ENCODE results near the gene ZNF365. TPM values are rescaled to one million over a fixed set of nuclear protein-coding genes. Genes with fewer than 3 reads are reported as not detected.

Gene ZNF365
- total and polyA plus RNA-seq, 2 of the 8 experiments (the other 6 are each of a cell fraction or from before 2014, with no cell fraction given) = 0.41 to 0.43 TPM

DNA sequence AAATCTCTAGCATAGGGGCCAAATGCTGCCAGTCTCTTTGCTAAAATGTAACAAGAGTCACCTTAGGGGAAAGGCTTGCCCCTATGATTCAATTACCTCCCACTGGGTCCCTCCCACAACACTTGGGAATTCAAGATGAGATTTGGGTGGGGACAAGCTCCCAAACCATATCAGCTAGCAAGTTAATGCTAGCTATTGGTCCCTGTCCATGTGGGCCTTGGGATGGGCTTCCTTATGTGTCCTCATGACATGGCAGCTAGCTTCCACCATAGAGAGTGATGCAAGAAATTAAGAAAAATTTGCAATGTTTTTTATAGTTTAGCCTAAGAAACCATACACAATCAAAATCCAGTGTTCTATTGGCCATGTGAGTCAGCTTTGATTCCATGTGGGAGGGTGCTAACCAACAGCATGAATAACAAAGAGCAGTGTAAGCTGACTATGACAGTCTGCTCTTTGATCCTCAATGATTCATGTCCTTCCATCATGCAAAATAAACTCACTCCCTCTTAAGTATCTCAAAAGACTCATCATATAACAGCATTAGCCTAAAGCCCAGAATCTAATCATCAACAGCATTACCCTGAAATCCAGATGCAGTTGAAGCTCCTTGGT is 21.7 kb upstream of the ZNF365 start:
- Histone ChIP-seq H3K4me2 (ENCODE audit: insufficient read depth in 1 of 2, low read depth in 2 of 2, low read length in 2 of 2) (no peak overlapping the region), H3K23ac (ENCODE audit: insufficient read length) (no peak overlapping the region), H3K56ac (replicated peaks; ENCODE audit: insufficient read length, low read depth, low read length) (no peak overlapping the region), H3K9me3 (ENCODE audit: insufficient read depth in 2 of 2, low read depth in 1 of 2, low read length in 1 of 2) (peaks cover 10 to 13% of the 10 kb centered on the region in 2 experiments; a peak in 2 of 4 replicates), H2AFZ (ENCODE audit: low read length) (no peak overlapping the region), H3K14ac (ENCODE audit: insufficient read length) (no peak overlapping the region), H3K79me2 (ENCODE audit: control insufficient read depth in 1 of 2, insufficient read depth in 2 of 2, low read length in 2 of 2) (no peaks in the 10 kb centered on the region), H4K8ac (ENCODE audit: extremely low read depth, insufficient read depth, low read length) (no peak overlapping the region), H3K4ac (replicated peaks; ENCODE audit: insufficient read length, low read depth, low read length) (no peak overlapping the region), H2BK120ac (replicated peaks; ENCODE audit: low read depth, low read length) (no peak overlapping the region), H3K27ac (ENCODE audit: low read depth, low read length) (no peak overlapping the region), H4K91ac (replicated peaks; ENCODE audit: insufficient read length, low read length) (no peak overlapping the region), H2BK20ac (ENCODE audit: low read length) (no peak overlapping the region), H3K18ac (ENCODE audit: extremely low read depth, low read length) (no peak overlapping the region), H3K27me3 (replicated peaks in 1 of 4; ENCODE audit: control insufficient read depth in 3 of 4, extremely low read depth in 1 of 4, insufficient read depth in 3 of 4, low read length in 3 of 4) (no peaks in the 10 kb centered on the region), H3K9ac (replicated peaks in 1 of 4; ENCODE audit: extremely low read depth in 1 of 4, low read depth in 3 of 4, low read length in 3 of 4) (no peak overlapping the region), H4K5ac (ENCODE audit: insufficient read length, low read depth, low read length) (no peak overlapping the region), H2AK5ac (ENCODE audit: low read depth, low read length) (no peak overlapping the region), H2BK15ac (ENCODE audit: low read length) (no peak overlapping the region), H3K4me1 (replicated peaks in 1 of 4; ENCODE audit: control insufficient read depth in 3 of 4, insufficient read depth in 4 of 4, low read length in 3 of 4) (no peaks in the 10 kb centered on the region), H2BK5ac (ENCODE audit: low read depth, low read length) (no peak overlapping the region), H3K4me3 (ENCODE audit: extremely low read depth in 1 of 4, insufficient read depth in 2 of 4, low read depth in 3 of 4, low read length in 4 of 4) (no peak overlapping the region), H4K20me1 (replicated peaks in 1 of 2; ENCODE audit: control insufficient read depth in 1 of 2, insufficient read depth in 2 of 2, low read length in 2 of 2) (no peaks in the 10 kb centered on the region), H3K79me1 (ENCODE audit: low read depth, low read length) (no peaks in the 10 kb centered on the region), H2BK12ac (ENCODE audit: low read depth, low read length) (no peak overlapping the region), H3K36me3 (ENCODE audit: control insufficient read depth in 2 of 4, insufficient read depth in 4 of 4, low read length in 3 of 4) (no peaks in the 10 kb centered on the region), H3K23me2 (ENCODE audit: low read depth, low read length) (no peaks in the 10 kb centered on the region)
- ChIA-PET CTCF (ENCODE audit: partially characterized antibody) (no interaction called here), POLR2A (ENCODE audit: partially characterized antibody) (no interaction called here)
- DNase-seq (ENCODE audit: low read depth in 1 of 2, low spot score in 2 of 2) (no peak), FAIRE-seq (no peak)
- no peak for TF ChIP-seq CREB1 (IDR thresholded peaks at IDR 0.05)
- TF ChIP-seq SUZ12 (IDR thresholded peaks at IDR 0.05; ENCODE audit: low read length) = no peak
- TF ChIP-seq SIX5 (IDR thresholded peaks at IDR 0.05; ENCODE audit: low read depth, low read length) = no peak
- no peak for TF ChIP-seq RFX5 (IDR thresholded peaks at IDR 0.05; ENCODE audit: borderline replicate concordance, low read depth, low read length)
- TF ChIP-seq SRF (IDR thresholded peaks at IDR 0.05; ENCODE audit: low read depth, low read length) = no peak
- no peak for TF ChIP-seq RNF2 (IDR thresholded peaks at IDR 0.05; ENCODE audit: borderline replicate concordance, low read depth, low read length, missing control alignments, poor library complexity, severe bottlenecking)
- no peak for TF ChIP-seq KDM4A (IDR thresholded peaks at IDR 0.05; ENCODE audit: low read depth, low read length, severe bottlenecking)
- no peak for TF ChIP-seq CHD2 (IDR thresholded peaks at IDR 0.05; ENCODE audit: low read length)
- TF ChIP-seq RXRA (IDR thresholded peaks at IDR 0.05; ENCODE audit: insufficient read depth, low read depth, low read length) = no peak
- TF ChIP-seq YY1 (IDR thresholded peaks at IDR 0.05; ENCODE audit: low read depth, low read length) = no peak

All from H1 (cell line).